Lung (tissue), 12 donors: ENCODE measurements around the gene LRP1B. TPM values are rescaled to one million over a fixed set of nuclear protein-coding genes. Genes with fewer than 3 reads are reported as not detected.

ENCODE experiments used
- ATAC-seq: fragments of 200-7000 bp; cut with Tn5 transposase; one replicate; pipeline ENCODE4 v1.9.1; 2020; ENCODE audit warnings: moderate number of reproducible peaks; ENCODE audit not compliant: insufficient read depth, low FRiP score
- DNase-seq, 3 donors: peaks; one replicate each; pipeline ENCODE4 v3.0.0-alpha.2; 2013 to 2017
- H3K27ac ChIP-seq, 2 donors: one replicate each; pipeline ENCODE4 v1.5.1; 2013; ENCODE audit warnings: mild to moderate bottlenecking in 2 of 2, moderate library complexity in 2 of 2, control low read depth in 1 of 2, inconsistent platforms in 1 of 2, low read depth in 1 of 2, low read length in 1 of 2
- H3K27me3 ChIP-seq, 3 donors: one replicate each; pipeline ENCODE4 v1.5.1; 2013; ENCODE audit warnings: low read length in 2 of 3; ENCODE audit not compliant: control insufficient read depth in 3 of 3, insufficient read depth in 3 of 3
- H3K36me3 ChIP-seq, 4 donors: one replicate each; pipeline ENCODE4 v1.5.1; 2013; ENCODE audit warnings: low read length in 4 of 4, mild to moderate bottlenecking in 1 of 4, moderate library complexity in 1 of 4; ENCODE audit not compliant: control insufficient read depth in 4 of 4, insufficient read depth in 4 of 4
- H3K4me1 ChIP-seq, 5 donors: one replicate each; pipeline ENCODE4 v1.5.1; 2013; ENCODE audit warnings: low read length in 5 of 5, mild to moderate bottlenecking in 2 of 5, moderate library complexity in 1 of 5; ENCODE audit not compliant: control insufficient read depth in 5 of 5, insufficient read depth in 5 of 5
- H3K4me3 ChIP-seq: one replicate; pipeline ENCODE4 v1.5.1; 2013; ENCODE audit warnings: mild to moderate bottlenecking, control low read depth, moderate library complexity
- H3K9ac ChIP-seq, 2 donors: one replicate each; pipeline ENCODE4 v1.5.1; 2013; ENCODE audit warnings: low read length in 2 of 2, control low read depth in 1 of 2; ENCODE audit not compliant: insufficient read depth in 1 of 2
- H3K9me3 ChIP-seq, 4 donors: one replicate each; pipeline ENCODE4 v1.5.1; 2013; ENCODE audit warnings: low read length in 3 of 4, mild to moderate bottlenecking in 1 of 4, moderate library complexity in 1 of 4; ENCODE audit not compliant: control insufficient read depth in 4 of 4, insufficient read depth in 3 of 4
- WGBS, 2 donors: extraction: QIAGEN DNeasy Blood & Tissue Kit; methylation state at CpG; one replicate each; pipeline ENCODE4 v1.1.7; 2013; 5-methylcytosine and 5-hydroxymethylcytosine counted together
- polyA plus RNA-seq, 2 donors: library from polyadenylated mRNA; stranded (reverse); fragments of 200-250 nt; gene quantifications; one replicate each; pipeline ENCODE4 v1.2.1, GENCODE V29; 2013
- total RNA-seq, 2 donors: library from RNA; depleted of rRNA in 1 of 2; stranded (reverse); fragments of >200 nt in 1 of 2; gene quantifications; one replicate each; pipeline ENCODE4 v1.2.1, GENCODE V29; 2014 to 2021
- TF ChIP-seq, protein P1 (sequence below): IDR thresholded peaks from 2 replicates; pipeline ENCODE4 v1.5.1; 2012; ENCODE audit warnings: mild to moderate bottlenecking; ENCODE audit errors: control extremely low read depth, extremely low read depth
- donor health status: control.
- donor health status: control.
- donor health status: Bipolar disorder and iron deficiency.
- donor health status: healthy.
- donor health status: DM: yes; HTN: yes; CAD: no.

Gene LRP1B
- total and polyA plus RNA-seq, 4 donors, result 0.01 to 6.5 (median 0.16) TPM

DNA sequence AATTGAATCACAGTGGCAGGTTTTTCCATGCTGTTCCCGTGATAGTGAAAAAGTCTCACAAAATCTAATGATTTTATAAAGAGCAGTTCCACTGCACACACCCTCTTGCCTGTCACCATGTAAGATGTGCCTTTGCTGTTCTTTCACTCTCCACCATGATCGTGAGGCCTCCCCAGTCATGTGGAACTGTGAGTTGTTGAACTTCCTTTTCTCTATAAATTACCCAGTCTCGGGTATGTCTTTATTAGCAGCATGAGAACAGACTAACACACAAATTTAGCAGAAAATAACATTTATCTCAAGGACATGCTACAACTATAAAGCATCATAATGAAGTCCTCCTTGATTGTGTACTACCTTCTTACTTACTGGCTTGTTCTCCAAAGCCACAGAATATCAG is 1526.0 kb downstream of the LRP1B start:
- H3K9ac ChIP-seq, result no peak overlapping the region
- TF ChIP-seq, protein P1, sequence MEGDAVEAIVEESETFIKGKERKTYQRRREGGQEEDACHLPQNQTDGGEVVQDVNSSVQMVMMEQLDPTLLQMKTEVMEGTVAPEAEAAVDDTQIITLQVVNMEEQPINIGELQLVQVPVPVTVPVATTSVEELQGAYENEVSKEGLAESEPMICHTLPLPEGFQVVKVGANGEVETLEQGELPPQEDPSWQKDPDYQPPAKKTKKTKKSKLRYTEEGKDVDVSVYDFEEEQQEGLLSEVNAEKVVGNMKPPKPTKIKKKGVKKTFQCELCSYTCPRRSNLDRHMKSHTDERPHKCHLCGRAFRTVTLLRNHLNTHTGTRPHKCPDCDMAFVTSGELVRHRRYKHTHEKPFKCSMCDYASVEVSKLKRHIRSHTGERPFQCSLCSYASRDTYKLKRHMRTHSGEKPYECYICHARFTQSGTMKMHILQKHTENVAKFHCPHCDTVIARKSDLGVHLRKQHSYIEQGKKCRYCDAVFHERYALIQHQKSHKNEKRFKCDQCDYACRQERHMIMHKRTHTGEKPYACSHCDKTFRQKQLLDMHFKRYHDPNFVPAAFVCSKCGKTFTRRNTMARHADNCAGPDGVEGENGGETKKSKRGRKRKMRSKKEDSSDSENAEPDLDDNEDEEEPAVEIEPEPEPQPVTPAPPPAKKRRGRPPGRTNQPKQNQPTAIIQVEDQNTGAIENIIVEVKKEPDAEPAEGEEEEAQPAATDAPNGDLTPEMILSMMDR, result no peak
- peaks cover 0 to 2% (median 0%) of the 10 kb centered on the region in 5 donors for H3K4me1 ChIP-seq
- H3K9me3 ChIP-seq, result peaks cover 0 to 2% (median 0%) of the 10 kb centered on the region in 4 donors
- H3K27ac ChIP-seq, result no peak overlapping the region
- DNase-seq, result no peak
- no peaks in the 10 kb centered on the region for H3K36me3 ChIP-seq
- ATAC-seq, result no peak
- WGBS, 2 donors, result 81 to 83% methylated on average over 3 of the region's 3 CpGs
- no peak overlapping the region for H3K4me3 ChIP-seq
- no peaks in the 10 kb centered on the region for H3K27me3 ChIP-seq

DNA sequence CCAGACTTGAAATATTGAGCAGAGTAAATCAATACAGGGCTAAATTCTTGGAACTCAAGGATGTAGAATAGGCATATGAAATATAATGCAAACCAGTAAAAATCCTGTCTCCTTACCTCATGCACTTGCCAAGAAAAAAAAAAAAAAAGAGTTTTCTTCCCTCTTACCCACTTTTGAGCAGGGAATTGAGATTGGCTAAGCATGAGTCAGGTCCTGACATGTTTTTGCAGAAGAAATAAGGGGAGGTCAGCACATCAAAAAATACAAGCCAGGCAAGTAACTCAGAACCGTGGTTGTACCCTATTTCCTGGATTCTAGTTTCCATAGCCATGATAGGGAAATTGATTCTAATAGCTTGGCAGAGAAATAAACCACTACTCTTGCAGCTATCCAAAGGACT is 1526.7 kb downstream of the LRP1B start:
- Histone ChIP-seq H3K4me3 (no peak overlapping the region), H3K27ac (no peak overlapping the region), H3K9ac (no peak overlapping the region), H3K4me1 (peaks cover 0 to 2% (median 0%) of the 10 kb centered on the region in 5 donors), H3K9me3 (peaks cover 0 to 2% (median 0%) of the 10 kb centered on the region in 4 donors), H3K36me3 (no peaks in the 10 kb centered on the region), H3K27me3 (no peaks in the 10 kb centered on the region)
- ATAC-seq (no peak), DNase-seq (peak in 1 of 3 donors; percentile 7)
- TF ChIP-seq, protein P1, result no peak
- WGBS, 2 donors, result 35 to 89% methylated on average over 1 of the region's 1 CpG

DNA sequence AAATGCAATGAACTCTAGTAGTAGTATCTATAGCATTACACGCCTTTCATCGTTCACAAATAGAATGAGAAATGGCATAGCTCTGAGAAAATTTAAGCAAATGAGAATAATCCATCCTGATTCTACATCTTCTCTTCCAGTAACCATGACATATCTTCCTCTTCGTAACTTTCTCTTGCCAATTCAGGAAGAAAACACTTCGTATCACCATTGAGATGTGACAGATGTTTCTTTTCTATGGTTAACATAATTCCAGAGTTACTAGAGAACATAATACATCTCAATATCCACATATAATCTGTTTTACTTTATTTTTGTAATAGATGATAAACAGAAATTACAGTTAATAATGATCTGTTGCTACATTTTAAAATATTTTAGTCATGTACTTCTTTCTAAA is 1527.4 kb downstream of the LRP1B start:
- Histone ChIP-seq H3K4me3 (no peak overlapping the region), H3K9ac (no peak overlapping the region), H3K4me1 (peaks cover 0 to 2% (median 0%) of the 10 kb centered on the region in 5 donors), H3K36me3 (no peaks in the 10 kb centered on the region), H3K27ac (no peak overlapping the region), H3K9me3 (peaks cover 0 to 2% (median 0%) of the 10 kb centered on the region in 4 donors), H3K27me3 (no peaks in the 10 kb centered on the region)
- DNase-seq, result peak in 2 of 3 donors; percentile 57 to 61
- no peak for ATAC-seq
- TF ChIP-seq, protein P1, result no peak
- 71 to 78% methylated on average over 4 of the region's 4 CpGs for WGBS, 2 donors

DNA sequence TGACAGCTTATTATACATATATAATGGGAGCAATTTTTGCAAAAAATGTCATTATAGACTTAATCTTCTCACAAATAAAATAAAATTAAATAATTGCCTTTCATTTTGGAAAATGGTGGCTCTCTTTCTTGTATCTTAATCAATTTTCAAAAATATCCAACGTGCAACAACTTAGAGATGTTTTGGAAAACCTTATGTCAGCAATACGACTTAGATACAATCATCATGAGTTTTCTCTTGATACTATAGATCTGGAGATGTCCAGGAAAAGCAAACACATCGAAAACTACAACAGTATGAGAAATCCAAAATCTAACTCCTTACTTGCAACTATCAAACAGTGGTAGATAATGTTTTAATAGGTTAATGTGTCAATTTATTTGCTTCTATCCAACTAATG is 1529.0 kb downstream of the LRP1B start:
- Histone ChIP-seq H3K9ac (no peak overlapping the region), H3K27ac (no peak overlapping the region), H3K4me1 (peaks cover 0 to 2% (median 0%) of the 10 kb centered on the region in 5 donors), H3K36me3 (peaks cover 0 to 2% (median 0%) of the 10 kb centered on the region in 4 donors), H3K27me3 (no peaks in the 10 kb centered on the region), H3K9me3 (peaks cover 0 to 2% (median 0%) of the 10 kb centered on the region in 4 donors), H3K4me3 (no peak overlapping the region)
- DNase-seq (no peak), ATAC-seq (no peak)
- TF ChIP-seq, protein P1, result no peak
- WGBS, 2 donors, result 70 to 79% methylated on average over 3 of the region's 3 CpGs
